Measurements from ENCODE around the gene PGGT1B. TPM values are rescaled to one million over a fixed set of nuclear protein-coding genes. Genes with fewer than 3 reads are reported as not detected.

PGGT1B gene
- total and polyA plus RNA-seq, 2 donors from 2014 or later, result 7.1 to 51.1 TPM

DNA sequence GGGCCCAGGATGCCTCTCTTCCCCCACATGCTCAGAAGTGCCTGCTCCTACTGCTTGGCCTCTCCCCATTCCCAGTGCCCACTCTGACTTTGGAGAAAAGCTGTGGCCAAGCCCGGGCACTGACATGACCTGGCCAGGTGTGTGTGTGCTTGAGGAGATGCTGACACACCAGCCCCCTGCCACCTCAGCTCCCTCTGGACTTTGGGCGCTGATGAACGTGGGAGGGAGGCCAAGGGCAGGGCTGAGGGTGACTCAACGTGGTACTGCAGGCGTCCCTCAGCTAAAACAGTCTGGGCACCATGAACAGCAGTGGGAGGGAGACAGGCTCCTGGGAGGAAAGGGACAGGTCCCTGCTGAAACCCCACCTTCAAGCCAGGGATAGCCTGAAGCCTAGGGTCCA lies 96.9 kb downstream of the PGGT1B start:
- FAIRE-seq (no peak), DNase-seq (no peak)
- no peak for TF ChIP-seq CTCF (IDR thresholded peaks at IDR 0.05; ENCODE audit: borderline replicate concordance, extremely low read depth, insufficient read depth)
- no peaks in the 10 kb centered on the region for H3K36me3 ChIP-seq (ENCODE audit: control insufficient read depth in 2 of 3, insufficient read depth in 3 of 3, low read length in 3 of 3)
- peaks cover 0 to 2% (median 0%) of the 10 kb centered on the region in 3 donors for H3K4me1 ChIP-seq (ENCODE audit: control insufficient read depth in 2 of 3, insufficient read depth in 2 of 3, low read depth in 1 of 3, low read length in 3 of 3)
- H3K9ac ChIP-seq (ENCODE audit: low read length in 3 of 3), result no peak overlapping the region
- H3K27me3 ChIP-seq (ENCODE audit: control insufficient read depth, insufficient read depth, low read length), result peaks cover 6% of the 10 kb centered on the region
- peaks cover 0 to 4% (median 0%) of the 10 kb centered on the region in 3 donors for H3K9me3 ChIP-seq (ENCODE audit: control insufficient read depth in 2 of 3, insufficient read depth in 1 of 3, low read length in 3 of 3)
- no peak overlapping the region for H3K27ac ChIP-seq (ENCODE audit: low read depth in 2 of 2, low read length in 2 of 2)
- H3K4me3 ChIP-seq (ENCODE audit: low read length in 3 of 3), result no peak overlapping the region
- intact Hi-C loops (cut with DNase I), result no loop called here

DNA sequence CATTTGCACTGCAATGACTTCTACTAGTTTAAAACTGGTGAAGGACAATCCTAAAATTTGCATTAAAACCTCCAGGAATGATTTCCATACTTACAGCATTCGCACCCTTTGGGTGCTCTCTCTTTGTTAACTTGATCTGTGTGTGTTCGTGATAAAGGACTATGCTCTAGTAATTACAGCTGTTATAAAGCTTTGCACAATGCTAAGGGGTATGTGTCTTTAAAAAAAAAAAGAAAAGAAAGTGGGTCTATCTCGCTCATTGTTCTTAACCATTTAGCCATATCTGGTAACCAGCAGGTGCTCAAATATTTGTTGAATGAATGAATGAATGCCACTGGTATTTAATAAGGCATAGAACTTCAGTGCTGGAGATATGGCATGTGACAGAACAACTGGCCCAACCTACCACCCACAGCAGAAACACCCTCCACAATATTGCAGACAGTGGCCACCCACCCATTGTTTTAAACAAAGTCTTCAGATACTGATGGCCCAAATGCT lies 101.7 kb downstream of the PGGT1B start:
- Histone ChIP-seq H3K4me1 (ENCODE audit: control insufficient read depth in 2 of 3, insufficient read depth in 2 of 3, low read depth in 1 of 3, low read length in 3 of 3) (no peaks in the 10 kb centered on the region), H3K27me3 (ENCODE audit: control insufficient read depth, insufficient read depth, low read length) (no peaks in the 10 kb centered on the region), H3K9me3 (ENCODE audit: control insufficient read depth in 2 of 3, insufficient read depth in 1 of 3, low read length in 3 of 3) (no peaks in the 10 kb centered on the region), H3K27ac (ENCODE audit: low read depth in 2 of 2, low read length in 2 of 2) (no peak overlapping the region), H3K4me3 (ENCODE audit: low read length in 3 of 3) (no peak overlapping the region), H3K9ac (ENCODE audit: low read length in 3 of 3) (no peak overlapping the region), H3K36me3 (ENCODE audit: control insufficient read depth in 2 of 3, insufficient read depth in 3 of 3, low read length in 3 of 3) (no peaks in the 10 kb centered on the region)
- FAIRE-seq (no peak), DNase-seq (no peak)
- intact Hi-C loops (cut with DNase I), result no loop called here
- TF ChIP-seq CTCF (IDR thresholded peaks at IDR 0.05; ENCODE audit: borderline replicate concordance, extremely low read depth, insufficient read depth), result no peak

Other genes with a start within 250 kb of the PGGT1B start
- gene TRIM36, start 93.0 kb downstream of the PGGT1B start, total RNA-seq, result 1.8 TPM
- 0.39 TPM for gene TRIM36, start 93.0 kb downstream of the PGGT1B start, polyA plus RNA-seq (ENCODE audit: insufficient read depth, low read depth, low replicate concordance)
- 6.5 TPM for gene CCDC112, start 33.8 kb upstream of the PGGT1B start, total RNA-seq
- 3.8 TPM for gene CCDC112, start 33.8 kb upstream of the PGGT1B start, polyA plus RNA-seq (ENCODE audit: insufficient read depth, low read depth, low replicate concordance)

All from kidney (tissue), 14 donors.